GM12878 (cell line): ENCODE results near the gene ZC3H6. TPM values are rescaled to one million over a fixed set of nuclear protein-coding genes. Genes with fewer than 3 reads are reported as not detected.

Experiments
- CTCF ChIP-seq, 3 experiments: IDR thresholded peaks in 2 of 3; conservative IDR thresholded peaks in 1 of 3; 2 replicates each; pipeline ENCODE4 v1.5.1; 2011; ENCODE audit warnings: low read depth in 3 of 3, low read length in 3 of 3, mild to moderate bottlenecking in 3 of 3, control low read depth in 2 of 3, moderate library complexity in 2 of 3, inconsistent platforms in 1 of 3, mixed read lengths in 1 of 3; ENCODE audit not compliant: control insufficient read depth in 2 of 3, insufficient read depth in 1 of 3; ENCODE audit errors: extremely low read depth in 1 of 3
- ESRRA ChIP-seq: IDR thresholded peaks from 2 replicates; pipeline ENCODE4 v1.6.1; 2012; ENCODE audit warnings: mild to moderate bottlenecking, low read length, improper control_type of control experiment
- MYB ChIP-seq: fragments of 150-350 bp; IDR thresholded peaks from 2 replicates; pipeline ENCODE4 v1.6.1; 2014; ENCODE audit warnings: mild to moderate bottlenecking, low read depth, low read length, borderline replicate concordance
- SMAD5 ChIP-seq: IDR thresholded peaks from 2 replicates; pipeline ENCODE4 v1.6.1; 2016; ENCODE audit warnings: antibody characterized with exemption, low read depth
- TAF1 ChIP-seq: IDR thresholded peaks from 2 replicates; pipeline ENCODE4 v1.6.1; 2011; ENCODE audit warnings: mild to moderate bottlenecking, low read depth, low read length, borderline replicate concordance
- ZBTB40 ChIP-seq: fragments of 450-650 bp; IDR thresholded peaks from 2 replicates; pipeline ENCODE4 v1.6.1; 2016; ENCODE audit warnings: mild to moderate bottlenecking, moderate library complexity, borderline replicate concordance
- polyA plus RNA-seq, 11 experiments: library from polyadenylated mRNA; depleted of rRNA in 4 of 11; unstranded in 6 of 11; stranded (reverse) in 5 of 11; fragments of >200 nt; fragmentation: Nextera tagmentation in 4 of 11; fragmentation: Illumina TruSeq in 1 of 11; extraction: Ambion mirVana in 4 of 11; extraction: Trizol in 1 of 11; gene quantifications; 1 replicate in 1 of 11; 2 replicates in 10 of 11; pipeline versions ENCODE4 v1.2.1 to v1.2.3, GENCODE V29; 2011 to 2016; ENCODE audit warnings: inconsistent platforms in 2 of 11, missing spikeins in 2 of 11, low read depth in 1 of 11
- total RNA-seq, 4 experiments: library from RNA; depleted of rRNA in 3 of 4; stranded (reverse); fragments of >200 nt in 3 of 4; fragmentation: Illumina TruSeq in 1 of 4; extraction: Trizol in 1 of 4; gene quantifications; 2 replicates each; pipeline versions ENCODE4 v1.2.1 to v1.2.3, GENCODE V29; 2013 to 2021

ZC3H6 gene
- total and polyA plus RNA-seq, 10 of the 15 experiments (the other 5 are each of a cell fraction or from before 2014, with no cell fraction given), result 0.53 to 4.7 (median 1.9) TPM

DNA sequence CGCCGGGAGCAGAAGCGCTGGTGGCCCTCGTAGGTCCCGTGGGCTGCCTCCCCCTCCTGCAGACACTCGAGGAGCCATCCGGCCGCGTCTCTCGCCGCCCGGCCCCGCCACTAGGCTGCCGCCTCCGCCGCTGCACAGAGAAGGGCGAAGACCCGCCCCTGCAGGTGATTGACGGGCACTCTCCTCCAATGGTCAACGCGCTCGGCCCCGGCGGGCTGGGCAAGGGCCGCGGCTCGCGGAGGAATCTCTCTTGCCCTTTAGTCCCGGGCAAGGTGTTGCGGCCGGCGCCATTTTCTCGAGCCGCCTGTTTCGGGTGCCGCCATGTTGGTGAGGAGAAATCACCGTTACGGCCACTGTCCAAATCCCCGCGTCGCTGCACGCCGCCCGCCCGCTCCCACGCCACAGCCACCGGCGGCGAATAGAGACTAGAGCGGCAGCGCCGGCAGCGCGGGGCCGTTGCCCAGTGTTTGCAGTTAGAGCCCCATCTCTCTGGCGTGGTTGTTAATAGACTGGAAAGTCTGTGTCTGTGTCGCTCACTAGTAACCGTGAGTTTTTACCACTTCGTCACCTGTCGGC is at the start of gene ZC3H6 (continued):
- TF ChIP-seq ESRRA (no peak), CTCF (IDR thresholded peaks at IDR 0.05 in 2 of 3, conservative IDR thresholded peaks at IDR 0.05 in 1 of 3; ENCODE audit: control insufficient read depth in 2 of 3, extremely low read depth in 1 of 3, insufficient read depth in 1 of 3, low read depth in 3 of 3, low read length in 3 of 3) (peak in 1 of 3 experiments; percentile 1; a peak in 1 of 6 replicates), SMAD5 (peak; percentile 94), MYB (no peak), ZBTB40 (peak; percentile 67; the same call in 1 of the 2 replicates), TAF1 (peak; percentile 99)
